CD4-positive, alpha-beta T cell (primary cell): Measurements from ENCODE around the gene RPL22. TPM values are rescaled to one million over a fixed set of nuclear protein-coding genes. Genes with fewer than 3 reads are reported as not detected.

Source experiments
- ATAC-seq: fragments of 200-7000 bp; cut with Tn5 transposase; one replicate; pipeline ENCODE4 v1.10.0; 2022; ENCODE audit warnings: mild to moderate bottlenecking; ENCODE audit not compliant: poor library complexity
- CTCF ChIA-PET: fragments of 350-600 bp; sonication (Branson Sonifier 250); formaldehyde crosslinking; loops from one replicate; lab custom pipeline; 2021; ENCODE audit warnings: antibody characterized with exemption, inconsistent platforms; lab: Charles Lee
- POLR2A ChIA-PET: fragments of 350-600 bp; sonication (Branson Sonifier 250); formaldehyde crosslinking; loops from one replicate; lab custom pipeline; 2021; ENCODE audit warnings: antibody characterized with exemption, inconsistent platforms; lab: Charles Lee
- DNase-seq, 14 experiments: peaks; one replicate each; pipeline ENCODE4 v3.0.0-alpha.2; 2013 to 2020; ENCODE audit warnings: mixed read lengths in 2 of 14
- H3K27ac ChIP-seq, 2 donors: one replicate each; pipeline versions ENCODE4 v1.5.1 to v1.7.0; 2013; ENCODE audit warnings: low read length in 2 of 2, low read depth in 1 of 2, mild to moderate bottlenecking in 1 of 2
- H3K27me3 ChIP-seq, 2 experiments: 1 replicate in 1 of 2; 2 replicates in 1 of 2; pipeline versions ENCODE4 v1.6.1 to v1.7.0; 2013; ENCODE audit warnings: low read length in 2 of 2, control low read depth in 1 of 2, mild to moderate bottlenecking in 1 of 2, moderate library complexity in 1 of 2; ENCODE audit not compliant: insufficient read depth in 2 of 2, control insufficient read depth in 1 of 2
- H3K36me3 ChIP-seq: one replicate; pipeline ENCODE4 v1.6.1; 2013; ENCODE audit warnings: low read length, control low read depth; ENCODE audit not compliant: insufficient read depth
- H3K4me1 ChIP-seq: one replicate; pipeline ENCODE4 v1.6.1; 2013; ENCODE audit warnings: low read length, control low read depth; ENCODE audit not compliant: insufficient read depth
- H3K4me3 ChIP-seq: one replicate; pipeline ENCODE4 v1.5.1; 2013; ENCODE audit warnings: mild to moderate bottlenecking, low read length, moderate library complexity
- H3K9me3 ChIP-seq, 2 experiments: 1 replicate in 1 of 2; 2 replicates in 1 of 2; pipeline versions ENCODE4 v1.6.1 to v1.7.0; 2013; ENCODE audit warnings: low read length in 2 of 2, mild to moderate bottlenecking in 2 of 2, control low read depth in 1 of 2, moderate library complexity in 1 of 2; ENCODE audit not compliant: control insufficient read depth in 1 of 2, insufficient read depth in 1 of 2
- H3K27ac Mint-ChIP-seq: one replicate; pipeline ENCODE4 v1.8.0; 2020; ENCODE audit warnings: mixed read lengths
- H3K27me3 Mint-ChIP-seq: one replicate; pipeline ENCODE4 v1.8.0; 2021; ENCODE audit warnings: mixed read lengths
- H3K36me3 Mint-ChIP-seq: one replicate; pipeline ENCODE4 v1.8.0; 2021; ENCODE audit warnings: low read depth, mixed read lengths
- H3K4me1 Mint-ChIP-seq: one replicate; pipeline ENCODE4 v1.8.0; 2021; ENCODE audit warnings: low read depth, mixed read lengths
- H3K4me3 Mint-ChIP-seq: one replicate; pipeline ENCODE4 v1.8.0; 2020; ENCODE audit warnings: mild to moderate bottlenecking, mixed read lengths
- H3K9me3 Mint-ChIP-seq: one replicate; pipeline ENCODE4 v1.8.0; 2020; ENCODE audit warnings: mixed read lengths
- CTCF ChIP-seq: fragments of 200-600 bp; IDR thresholded peaks from one replicate; pipeline ENCODE4 v1.8.0; 2022; ENCODE audit warnings: antibody characterized with exemption, mild to moderate bottlenecking
- intact Hi-C, 2 experiments: fragments of 100-400 bp; cut with DNase I in 1 of 2; cut with micrococcal nuclease in 1 of 2; formaldehyde crosslinking; loops; one replicate each; pipeline versions ENCODE4 v1.15.1 to v1.9.0; 2023 to 2025; cut with DNase I, micrococcal nuclease
- total RNA-seq, 174 experiments: library from RNA in 2 of 174; stranded (reverse) in 2 of 174; gene quantifications; one replicate each; pipeline ENCODE4 v1.2.3 and lab custom pipeline; 2021 to 2026

RPL22 gene
- total RNA-seq, 2 experiments from 2014 or later: 620 to 652 TPM

DNA sequence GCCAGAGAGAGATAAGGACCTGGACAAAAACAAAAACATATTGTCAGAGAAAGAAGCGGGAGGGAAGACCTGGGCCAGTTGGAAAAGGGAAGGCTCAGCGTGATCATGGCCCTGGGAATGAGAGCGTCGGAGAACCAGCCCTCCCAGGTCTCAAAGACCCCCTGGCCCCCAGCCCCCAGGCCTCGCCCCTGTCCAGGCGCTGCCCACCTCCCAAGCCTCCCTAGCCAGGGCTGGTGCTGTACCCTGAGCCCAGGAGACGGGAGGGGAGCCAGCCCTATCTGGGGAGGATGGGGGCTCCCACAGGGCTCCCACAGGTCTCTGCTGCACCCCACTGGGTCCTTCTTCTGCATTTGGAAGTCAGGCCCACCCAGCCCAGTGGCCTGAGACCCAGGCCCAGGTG, 34.4 kb downstream of the RPL22 start:
- POLR2A ChIA-PET: no interaction called here
- no peak for DNase-seq
- no peak for ATAC-seq
- no peak overlapping the region for H3K27ac ChIP-seq
- no peaks in the 10 kb centered on the region for H3K36me3 Mint-ChIP-seq
- CTCF ChIA-PET: no interaction called here
- H3K27me3 ChIP-seq: peaks cover 6 to 14% of the 10 kb centered on the region in 2 experiments
- H3K4me1 ChIP-seq: no peaks in the 10 kb centered on the region
- no peak overlapping the region for H3K27ac Mint-ChIP-seq
- no peaks in the 10 kb centered on the region for H3K9me3 Mint-ChIP-seq
- no peaks in the 10 kb centered on the region for H3K4me1 Mint-ChIP-seq
- no peak overlapping the region for H3K4me3 Mint-ChIP-seq
- no peak for TF ChIP-seq CTCF
- intact Hi-C loops: no loop called here
- H3K36me3 ChIP-seq: no peaks in the 10 kb centered on the region
- no peak overlapping the region for H3K4me3 ChIP-seq
- H3K27me3 Mint-ChIP-seq: peaks cover 15% of the 10 kb centered on the region
- H3K9me3 ChIP-seq: peaks cover 0 to 14% of the 10 kb centered on the region in 2 experiments

- Mint-ChIP-seq H3K9me3 (no peaks in the 10 kb centered on the region), H3K27me3 (peaks cover 24% of the 10 kb centered on the region), H3K27ac (no peak overlapping the region), H3K4me1 (no peaks in the 10 kb centered on the region), H3K36me3 (no peaks in the 10 kb centered on the region), H3K4me3 (no peak overlapping the region)
- Histone ChIP-seq H3K9me3 (peaks cover 0 to 14% of the 10 kb centered on the region in 2 experiments), H3K36me3 (no peaks in the 10 kb centered on the region), H3K4me3 (no peak overlapping the region), H3K27ac (no peak overlapping the region), H3K4me1 (no peaks in the 10 kb centered on the region), H3K27me3 (peaks cover 6 to 14% of the 10 kb centered on the region in 2 experiments)
- no peak for ATAC-seq
- CTCF ChIA-PET: no interaction called here
- TF ChIP-seq CTCF: no peak
- intact Hi-C loops: no loop called here
- no peak for DNase-seq
- POLR2A ChIA-PET: no interaction called here
Measured at GRCh38 chr1:6163973-6164617, 35.3 kb downstream of the RPL22 start.

- H3K27me3 ChIP-seq: peaks cover 6 to 14% of the 10 kb centered on the region in 2 experiments
- no peaks in the 10 kb centered on the region for H3K4me1 Mint-ChIP-seq
- H3K27ac ChIP-seq: no peak overlapping the region
- no peak for ATAC-seq
- POLR2A ChIA-PET: no interaction called here
- H3K4me1 ChIP-seq: no peaks in the 10 kb centered on the region
- no peak for TF ChIP-seq CTCF
- CTCF ChIA-PET: no interaction called here
- peaks cover 0 to 14% of the 10 kb centered on the region in 2 experiments for H3K9me3 ChIP-seq
- H3K36me3 ChIP-seq: no peaks in the 10 kb centered on the region
- no peaks in the 10 kb centered on the region for H3K9me3 Mint-ChIP-seq
- H3K36me3 Mint-ChIP-seq: no peaks in the 10 kb centered on the region
- no peak for DNase-seq
- peaks cover 24% of the 10 kb centered on the region for H3K27me3 Mint-ChIP-seq
- no peak overlapping the region for H3K4me3 Mint-ChIP-seq
- no peak overlapping the region for H3K27ac Mint-ChIP-seq
- intact Hi-C loops: no loop called here
- H3K4me3 ChIP-seq: no peak overlapping the region
Measured at GRCh38 chr1:6163191-6163972, 36.0 kb downstream of the RPL22 start.
